Left ventricle myocardium superior (tissue), 1 donor: ENCODE results near the gene ZNF891. TPM values are rescaled to one million over a fixed set of nuclear protein-coding genes. Genes with fewer than 3 reads are reported as not detected.

Source experiments
- ATAC-seq: fragments of 200-7000 bp; cut with Tn5 transposase; one replicate; pipeline ENCODE4 v1.9.1; 2020; ENCODE audit warnings: mild to moderate bottlenecking, moderate library complexity
- DNase-seq: peaks from one replicate; pipeline ENCODE4 v3.0.0-alpha.2; 2020
- intact Hi-C: fragments of 100-400 bp; cut with micrococcal nuclease; formaldehyde crosslinking; loops from one replicate; pipeline ENCODE4 v1.11.0; 2022
- long read RNA-seq: library from polyadenylated mRNA; unstranded; transcript quantifications from one replicate; pipeline ENCODE4 v2.0.0, GENCODE V29; 2021
- total RNA-seq: library from RNA; stranded (reverse); fragmentation: NEBNext Ultra II Directional; extraction: Animal tissue kit (Norgen Biotek cat#: 25700); gene quantifications from one replicate; pipeline ENCODE4 v1.2.1, GENCODE V29; 2021
- donor health status: DM: no; HTN: yes; CAD: no; lungs with severe emphysema.

The ZNF891 gene
- 1.0 TPM for total RNA-seq
- long read RNA-seq, full-length matches to known transcripts, result 2 of 4 reads
- long read RNA-seq, partial matches to known transcripts, result 0 of 4 reads
- long read RNA-seq, other reads (novel, unspliced or antisense), result 2 of 4 reads

GRCh38 chr12:133130038-133130807, at the start of gene ZNF891, which contains the start of gene ZNF10:
ZNF891 (minus strand) TSS chr12:133130274; CDS start chr12:133121918, 8,356 bp downstream.
ZNF10 (plus strand) TSS chr12:133130627; CDS start chr12:133144493, 13,866 bp downstream.
- ATAC-seq, result peak; percentile 98
- peak; percentile 99 for DNase-seq
- intact Hi-C loops, result no loop called here

- intact Hi-C loops, result no loop called here
- DNase-seq, result no peak
- ATAC-seq, result no peak
Measured at GRCh38 chr12:133174901-133175300, 44.8 kb upstream of the ZNF891 start.

DNA sequence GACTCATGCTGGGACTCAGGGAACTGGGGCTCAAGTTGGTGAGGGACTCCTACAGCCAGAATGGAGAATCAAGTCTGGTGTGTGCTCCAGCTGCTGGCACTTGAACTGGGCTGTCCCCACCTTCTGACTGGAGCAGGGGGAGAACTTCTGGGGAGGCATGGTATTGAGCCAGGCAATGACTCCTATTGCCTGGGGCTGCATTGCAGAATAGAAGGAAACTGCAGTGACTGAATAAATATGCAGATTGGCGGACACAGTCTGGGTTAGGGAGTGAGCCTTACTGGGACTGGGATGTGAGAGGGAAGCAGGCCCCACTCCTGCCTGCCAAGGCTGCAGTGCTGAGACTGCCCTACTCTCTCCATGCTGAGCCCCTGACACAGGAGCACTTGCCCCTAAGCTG, 42.4 kb upstream of the ZNF891 start:
- DNase-seq (no peak), ATAC-seq (no peak)
- intact Hi-C loops, result no loop called here

DNA sequence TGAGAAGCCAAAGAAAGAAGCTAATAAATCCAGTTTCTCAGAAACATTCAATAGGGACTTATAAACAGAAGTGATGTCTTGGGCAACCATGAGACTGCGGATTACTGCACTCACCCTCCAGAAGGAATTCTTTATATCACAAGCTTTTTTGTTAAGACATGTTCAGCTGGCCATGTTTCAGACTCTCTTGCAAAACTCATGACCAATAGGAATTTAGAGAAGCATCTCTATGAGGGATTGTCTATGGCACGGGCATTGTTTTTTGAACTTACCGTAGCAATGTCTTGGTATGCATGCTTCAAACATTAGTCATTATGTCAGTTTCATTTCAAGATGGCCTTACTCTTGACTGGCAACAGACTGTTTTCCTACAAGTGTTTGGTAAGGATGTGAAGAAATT, 35.7 kb upstream of the ZNF891 start:
- intact Hi-C loops, result no loop called here
- no peak for ATAC-seq
- no peak for DNase-seq

DNA sequence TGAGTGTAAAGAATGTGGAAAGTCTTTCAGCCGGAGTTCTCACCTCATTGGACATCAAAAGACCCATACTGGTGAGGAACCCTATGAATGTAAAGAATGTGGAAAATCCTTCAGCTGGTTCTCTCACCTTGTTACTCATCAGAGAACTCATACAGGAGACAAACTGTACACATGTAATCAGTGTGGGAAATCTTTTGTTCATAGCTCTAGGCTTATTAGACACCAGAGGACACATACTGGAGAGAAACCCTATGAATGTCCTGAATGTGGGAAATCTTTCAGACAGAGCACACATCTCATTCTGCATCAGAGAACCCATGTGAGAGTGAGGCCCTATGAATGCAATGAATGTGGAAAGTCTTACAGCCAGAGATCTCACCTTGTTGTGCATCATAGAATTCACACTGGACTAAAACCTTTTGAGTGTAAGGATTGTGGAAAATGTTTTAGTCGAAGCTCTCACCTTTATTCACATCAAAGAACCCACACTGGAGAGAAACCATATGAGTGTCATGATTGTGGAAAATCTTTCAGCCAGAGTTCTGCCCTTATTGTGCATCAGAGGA, 26.1 kb upstream of the ZNF891 start:
- intact Hi-C loops, result no loop called here
- ATAC-seq (no peak), DNase-seq (no peak)

GRCh38 chr12:133145981-133146380, 15.9 kb upstream of the ZNF891 start:
- no peak for DNase-seq
- intact Hi-C loops, result no loop called here
- no peak for ATAC-seq

- ATAC-seq, result no peak
- intact Hi-C loops, result no loop called here
- no peak for DNase-seq
Measured at GRCh38 chr12:133135747-133136146, 5.7 kb upstream of the ZNF891 start.

DNA sequence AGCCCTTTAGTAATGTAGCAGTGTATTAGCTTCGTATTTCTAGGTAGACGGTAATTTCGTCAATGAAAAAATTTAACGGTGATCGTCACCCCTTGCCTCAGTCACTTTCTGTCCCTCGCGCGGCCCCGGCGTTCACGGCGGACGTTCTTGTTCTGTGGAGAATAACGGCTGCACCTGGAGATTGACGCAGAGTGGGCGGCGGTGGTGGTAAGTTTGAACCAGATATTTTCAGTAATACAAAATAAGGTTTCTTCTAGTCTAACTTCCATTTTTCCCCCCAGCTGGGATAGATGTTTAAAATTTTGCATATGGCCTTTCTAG, 694 bp upstream of the ZNF891 start:
- intact Hi-C loops, result no loop called here
- ATAC-seq, result peak; percentile 12
- peak; percentile 47 for DNase-seq

DNA sequence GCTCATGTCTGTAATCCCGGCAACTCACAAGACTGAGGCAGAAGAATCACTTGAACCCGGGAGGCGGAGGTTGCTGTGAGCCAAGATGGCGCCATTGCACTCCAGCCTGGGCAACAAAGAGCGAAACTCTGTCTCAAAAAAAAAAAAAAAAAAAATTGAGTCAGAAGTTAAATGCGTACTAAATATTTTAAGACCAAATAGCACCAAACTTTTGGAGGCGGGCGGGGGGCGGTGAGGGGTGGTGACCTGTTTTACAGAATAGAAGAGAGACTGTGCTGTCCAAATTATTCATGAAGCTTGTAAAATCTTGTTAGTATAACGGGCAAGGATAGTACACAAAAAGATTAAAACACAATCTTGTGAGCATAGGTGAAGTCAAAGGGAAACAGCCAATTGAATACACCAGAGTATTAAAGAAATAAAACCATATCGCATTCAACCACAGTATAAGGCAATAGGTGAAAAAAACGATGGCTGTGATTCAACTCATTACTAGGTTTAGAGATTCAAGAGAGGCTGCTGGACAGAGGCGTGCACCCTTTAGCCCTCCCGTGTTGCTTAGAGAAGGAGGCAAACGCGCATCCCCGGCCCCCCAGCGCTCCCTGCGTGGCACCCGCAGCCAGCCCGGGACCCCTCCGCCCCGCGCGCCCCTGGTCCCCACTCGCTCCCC, 571 bp downstream of the ZNF891 start:
- DNase-seq (no peak), ATAC-seq (peak; percentile 39)
- intact Hi-C loops, result no loop called here

DNA sequence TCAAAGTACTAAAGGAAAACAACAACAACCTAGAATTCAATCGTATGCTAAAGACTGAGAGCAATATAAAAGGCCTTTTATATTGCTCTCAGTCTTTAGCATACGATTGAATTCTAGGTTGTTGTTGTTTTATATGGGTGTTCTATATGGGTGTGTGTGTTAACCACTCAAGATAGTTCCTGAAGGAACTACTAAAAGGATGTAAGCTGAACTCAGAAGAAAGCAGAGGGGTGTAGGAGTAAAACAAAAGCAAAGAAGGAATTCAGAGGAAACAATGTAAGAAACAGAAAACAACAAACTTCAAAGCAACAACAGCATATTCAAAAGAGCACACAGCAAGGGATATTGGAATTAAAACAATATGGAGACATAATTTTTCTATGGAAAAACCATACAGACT, 5.4 kb downstream of the ZNF891 start:
- intact Hi-C loops, result no loop called here

DNA sequence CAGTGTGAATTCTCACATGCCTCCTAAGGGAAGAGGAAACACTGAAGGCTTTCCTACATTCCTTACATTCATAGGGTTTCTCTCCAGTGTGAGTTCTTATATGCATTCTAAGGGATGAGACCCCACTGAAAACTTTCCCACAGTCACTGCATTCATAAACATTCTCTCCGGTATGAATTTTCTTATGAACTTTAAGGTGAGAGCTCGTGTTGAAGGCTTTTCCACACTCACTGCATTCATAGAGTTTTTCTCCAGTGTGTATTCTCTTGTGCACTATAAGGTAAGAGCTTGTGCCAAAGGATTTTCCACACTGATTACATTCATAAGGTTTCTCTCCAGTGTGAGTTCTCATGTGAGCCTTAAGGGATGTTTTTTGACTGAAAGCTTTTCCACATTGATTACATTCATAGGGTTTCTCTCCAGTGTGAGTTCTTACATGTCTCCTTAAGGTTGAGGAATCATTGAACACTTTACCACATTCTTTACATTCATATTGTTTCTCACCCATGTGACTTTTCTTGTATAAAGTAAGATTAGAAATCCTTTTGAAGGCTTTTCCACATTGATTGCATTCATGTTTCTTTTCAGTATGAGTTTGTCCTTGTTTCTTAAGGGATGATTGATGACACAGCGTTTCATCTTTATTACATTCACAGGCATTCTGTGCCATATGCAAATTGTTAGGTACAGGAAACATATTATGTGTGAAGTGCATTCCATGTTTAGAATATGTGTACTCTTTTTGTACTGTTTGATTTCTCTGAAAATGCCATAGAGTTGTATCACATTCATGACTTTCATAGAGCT, 9.5 kb downstream of the ZNF891 start:
- intact Hi-C loops, result no loop called here
- no peak for DNase-seq
- ATAC-seq, result no peak

More for the DNA sequence above, 5.4 kb downstream of the ZNF891 start:
- DNase-seq, result no peak
- ATAC-seq, result no peak

GRCh38 chr12:133108150-133108549, 21.9 kb downstream of the ZNF891 start:
- intact Hi-C loops, result loop anchor here (5.0 kb wide), 2 partner anchors 46 to 61 kb away; no protein-coding TSS in a partner anchor

GRCh38 chr12:133107121-133107520, 23.0 kb downstream of the ZNF891 start:
- intact Hi-C loops, result loop anchor here (5.0 kb wide), 2 partner anchors 45 to 60 kb away; no protein-coding TSS in a partner anchor
- DNase-seq, result no peak
- ATAC-seq, result no peak

More at GRCh38 chr12:133108150-133108549, 21.9 kb downstream of the ZNF891 start:
- no peak for DNase-seq
- no peak for ATAC-seq

- intact Hi-C loops, result loop anchor here (5.0 kb wide), 2 partner anchors 44 to 59 kb away; no protein-coding TSS in a partner anchor
- no peak for DNase-seq
- ATAC-seq, result no peak
Measured at GRCh38 chr12:133106253-133106652, 23.8 kb downstream of the ZNF891 start.

GRCh38 chr12:133105620-133106019, 24.5 kb downstream of the ZNF891 start:
- ATAC-seq, result no peak

GRCh38 chr12:133083345-133083744, 46.7 kb downstream of the ZNF891 start:
- intact Hi-C loops, result no loop called here
- DNase-seq (no peak), ATAC-seq (no peak)

More at GRCh38 chr12:133105620-133106019, 24.5 kb downstream of the ZNF891 start:
- no peak for DNase-seq
- intact Hi-C loops, result loop anchor here (5.0 kb wide), 2 partner anchors 43 to 58 kb away; no protein-coding TSS in a partner anchor

- peak; percentile 32 for DNase-seq
- no peak for ATAC-seq
- intact Hi-C loops, result no loop called here
Measured at GRCh38 chr12:133081159-133081780, 48.8 kb downstream of the ZNF891 start.

GRCh38 chr12:133080368-133081158, 49.5 kb downstream of the ZNF891 start, which contains the start of gene ZNF140:
ZNF140 (plus strand) TSS chr12:133080923; CDS start chr12:133081321, 398 bp downstream.
- intact Hi-C loops, result no loop called here
- peak; percentile 97 for DNase-seq

More at GRCh38 chr12:133080368-133081158, 49.5 kb downstream of the ZNF891 start, which contains the start of gene ZNF140:
- ATAC-seq, result peak; percentile 86
